ENCODE data around the gene CST9. TPM values are rescaled to one million over a fixed set of nuclear protein-coding genes. Genes with fewer than 3 reads are reported as not detected.

CST9 gene
- total and polyA plus RNA-seq, 2 donors, result not detected

DNA sequence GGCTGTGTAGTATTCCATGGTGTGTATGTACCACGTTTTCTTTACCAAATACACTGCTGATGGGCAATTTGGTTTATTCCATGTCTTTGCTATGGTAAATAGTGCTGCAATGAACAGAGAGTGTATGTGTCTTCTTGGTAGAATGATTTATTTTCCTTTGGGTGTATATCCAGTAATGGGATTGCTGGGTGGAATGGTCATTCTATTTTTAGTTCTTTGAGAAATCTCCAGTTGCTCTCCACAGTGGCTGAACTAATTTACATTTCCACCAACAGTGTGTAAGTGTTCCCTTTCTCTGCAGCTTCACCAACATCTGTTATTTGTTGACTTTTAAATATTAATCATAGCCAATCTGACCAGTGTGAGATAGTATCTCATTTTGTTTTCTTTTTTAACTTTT lies 51.3 kb downstream of the CST9 start:
- whole genome bisulfite sequencing, result 38% methylated on average over 1 of the region's 1 CpG

More for the DNA sequence above, 51.3 kb downstream of the CST9 start:
- Histone ChIP-seq H3K36me3 (ENCODE audit: insufficient read depth) (no peaks in the 10 kb centered on the region), H3K4me1 (ENCODE audit: insufficient read depth) (no peaks in the 10 kb centered on the region), H3K4me3 (ENCODE audit: low read depth, low read length) (no peak overlapping the region), H3K27ac (ENCODE audit: low read depth) (no peak overlapping the region)
- DNase-seq (ENCODE audit: extremely low spot score), result no peak

Other genes starting within 250 kb of the CST9 start
- 14.1 TPM for gene GZF1, start 243.7 kb downstream of the CST9 start, total RNA-seq
- gene GZF1, start 243.7 kb downstream of the CST9 start, polyA plus RNA-seq, result 18.3 TPM
- 32.3 TPM for gene NAPB, start 184.4 kb downstream of the CST9 start, total RNA-seq
- gene NAPB, start 184.4 kb downstream of the CST9 start, polyA plus RNA-seq, result 9.7 TPM
- not detected for gene CSTL1, start 166.2 kb downstream of the CST9 start, total RNA-seq
- gene CSTL1, start 166.2 kb downstream of the CST9 start, polyA plus RNA-seq, result not detected
- gene CST11, start 153.0 kb downstream of the CST9 start, total RNA-seq, result not detected
- not detected for gene CST11, start 153.0 kb downstream of the CST9 start, polyA plus RNA-seq
- gene CST8, start 114.8 kb downstream of the CST9 start, total RNA-seq, result not detected
- gene CST8, start 114.8 kb downstream of the CST9 start, polyA plus RNA-seq, result not detected
- not detected for gene CST9L, start 37.4 kb downstream of the CST9 start, total RNA-seq
- gene CST9L, start 37.4 kb downstream of the CST9 start, polyA plus RNA-seq, result not detected
- 166 TPM for gene CST3, start 32.0 kb upstream of the CST9 start, total RNA-seq
- gene CST3, start 32.0 kb upstream of the CST9 start, polyA plus RNA-seq, result 1,484 TPM
- gene CST4, start 83.1 kb upstream of the CST9 start, total RNA-seq, result not detected
- gene CST4, start 83.1 kb upstream of the CST9 start, polyA plus RNA-seq, result not detected
- not detected for gene CST1, start 145.0 kb upstream of the CST9 start, total RNA-seq
- gene CST1, start 145.0 kb upstream of the CST9 start, polyA plus RNA-seq, result 12.8 TPM
- gene CST2, start 220.8 kb upstream of the CST9 start, total RNA-seq, result not detected
- not detected for gene CST2, start 220.8 kb upstream of the CST9 start, polyA plus RNA-seq